Cardiac muscle cell (in vitro differentiated cells and primary cell): ENCODE measurements around the gene FNBP1L. TPM values are rescaled to one million over a fixed set of nuclear protein-coding genes. Genes with fewer than 3 reads are reported as not detected.

Source experiments
- DNase-seq, 2 donors: peaks; one replicate each; pipeline versions ENCODE4 v3.0.0 to v3.0.0-alpha.2; 2010 to 2017; ENCODE audit warnings: low read depth in 1 of 2, low spot score in 1 of 2
- H3K27ac ChIP-seq: fragments of 200-600 bp; sonication (generic); 2 replicates; pipeline ENCODE4 v1.5.1; 2016
- H3K27me3 ChIP-seq: fragments of 200-600 bp; sonication (generic); 2 replicates; pipeline ENCODE4 v1.6.0; 2016; ENCODE audit warnings: control low read depth
- H3K36me3 ChIP-seq: fragments of 200-600 bp; sonication (generic); 2 replicates; pipeline ENCODE4 v1.5.1; 2016; ENCODE audit warnings: control low read depth
- H3K4me1 ChIP-seq: fragments of 200-600 bp; sonication (generic); 2 replicates; pipeline ENCODE4 v1.8.1; 2017; ENCODE audit warnings: low read depth, mild to moderate bottlenecking, mixed run types
- H3K4me3 ChIP-seq: fragments of 200-600 bp; sonication (generic); 2 replicates; pipeline ENCODE4 v1.5.1; 2016; ENCODE audit warnings: mild to moderate bottlenecking
- H3K9me3 ChIP-seq: fragments of 200-600 bp; sonication (generic); 2 replicates; pipeline ENCODE4 v1.5.1; 2017; ENCODE audit warnings: low read depth, mild to moderate bottlenecking, control low read depth
- polyA plus RNA-seq: library from polyadenylated mRNA; unstranded; fragments of >200 nt; fragmentation: Nextera tagmentation; extraction: Ambion mirVana; gene quantifications from 2 replicates; pipeline ENCODE4 v1.2.1, GENCODE V29; 2016
- total RNA-seq: library from RNA; depleted of rRNA; stranded (reverse); fragments of >200 nt; gene quantifications from 2 replicates; pipeline ENCODE4 v1.2.3, GENCODE V29; 2016
- TF ChIP-seq, protein P1 (sequence below): IDR thresholded peaks from 2 replicates; pipeline ENCODE4 v1.5.1; 2012; ENCODE audit warnings: low read depth, mild to moderate bottlenecking, low read length

FNBP1L gene
- total and polyA plus RNA-seq, 2 experiments from 2014 or later = 12.3 to 13.8 TPM

DNA sequence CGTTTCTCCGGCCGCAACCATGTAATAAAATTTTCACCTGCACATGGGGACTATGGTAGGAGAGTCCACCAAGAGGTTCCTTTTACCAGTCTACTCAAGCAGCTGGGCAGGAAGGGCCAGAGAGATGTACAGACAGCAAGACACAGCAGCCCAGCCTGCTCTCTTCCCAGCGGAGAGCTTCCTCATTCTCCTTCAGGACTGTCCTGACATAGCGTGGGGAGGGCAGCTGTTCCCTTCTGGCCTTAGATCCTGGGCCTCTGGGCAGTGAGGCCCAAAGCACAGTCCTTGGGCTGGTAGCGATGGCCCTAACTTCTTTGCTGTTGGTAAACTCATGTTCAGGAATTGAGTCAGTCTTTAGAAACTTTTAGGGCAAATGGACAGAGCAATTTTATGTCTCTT lies 144.6 kb downstream of the FNBP1L start:
- DNase-seq = no peak
- TF ChIP-seq, protein P1, sequence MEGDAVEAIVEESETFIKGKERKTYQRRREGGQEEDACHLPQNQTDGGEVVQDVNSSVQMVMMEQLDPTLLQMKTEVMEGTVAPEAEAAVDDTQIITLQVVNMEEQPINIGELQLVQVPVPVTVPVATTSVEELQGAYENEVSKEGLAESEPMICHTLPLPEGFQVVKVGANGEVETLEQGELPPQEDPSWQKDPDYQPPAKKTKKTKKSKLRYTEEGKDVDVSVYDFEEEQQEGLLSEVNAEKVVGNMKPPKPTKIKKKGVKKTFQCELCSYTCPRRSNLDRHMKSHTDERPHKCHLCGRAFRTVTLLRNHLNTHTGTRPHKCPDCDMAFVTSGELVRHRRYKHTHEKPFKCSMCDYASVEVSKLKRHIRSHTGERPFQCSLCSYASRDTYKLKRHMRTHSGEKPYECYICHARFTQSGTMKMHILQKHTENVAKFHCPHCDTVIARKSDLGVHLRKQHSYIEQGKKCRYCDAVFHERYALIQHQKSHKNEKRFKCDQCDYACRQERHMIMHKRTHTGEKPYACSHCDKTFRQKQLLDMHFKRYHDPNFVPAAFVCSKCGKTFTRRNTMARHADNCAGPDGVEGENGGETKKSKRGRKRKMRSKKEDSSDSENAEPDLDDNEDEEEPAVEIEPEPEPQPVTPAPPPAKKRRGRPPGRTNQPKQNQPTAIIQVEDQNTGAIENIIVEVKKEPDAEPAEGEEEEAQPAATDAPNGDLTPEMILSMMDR = no peak
- no peak overlapping the region for H3K4me3 ChIP-seq
- H3K36me3 ChIP-seq = no peaks in the 10 kb centered on the region
- H3K4me1 ChIP-seq = no peaks in the 10 kb centered on the region
- peaks cover 84% of the 10 kb centered on the region for H3K27me3 ChIP-seq
- H3K9me3 ChIP-seq = no peaks in the 10 kb centered on the region
- H3K27ac ChIP-seq = no peak overlapping the region

- H3K9me3 ChIP-seq = no peaks in the 10 kb centered on the region
- no peaks in the 10 kb centered on the region for H3K4me1 ChIP-seq
- TF ChIP-seq, protein P1 = no peak
- no peak for DNase-seq
- no peak overlapping the region for H3K27ac ChIP-seq
- peaks cover 84% of the 10 kb centered on the region for H3K27me3 ChIP-seq
- no peak overlapping the region for H3K4me3 ChIP-seq
- H3K36me3 ChIP-seq = no peaks in the 10 kb centered on the region
These were observed 146.1 kb downstream of the FNBP1L start for GRCh38 chr1:93593854-93594602.

- Histone ChIP-seq H3K27me3 (peaks cover 84% of the 10 kb centered on the region), H3K36me3 (no peaks in the 10 kb centered on the region), H3K4me1 (no peaks in the 10 kb centered on the region), H3K4me3 (no peak overlapping the region), H3K9me3 (no peaks in the 10 kb centered on the region), H3K27ac (no peak overlapping the region)
- DNase-seq = no peak
- TF ChIP-seq, protein P1 = no peak
These were observed 146.6 kb downstream of the FNBP1L start for GRCh38 chr1:93594603-93594880.

DNA sequence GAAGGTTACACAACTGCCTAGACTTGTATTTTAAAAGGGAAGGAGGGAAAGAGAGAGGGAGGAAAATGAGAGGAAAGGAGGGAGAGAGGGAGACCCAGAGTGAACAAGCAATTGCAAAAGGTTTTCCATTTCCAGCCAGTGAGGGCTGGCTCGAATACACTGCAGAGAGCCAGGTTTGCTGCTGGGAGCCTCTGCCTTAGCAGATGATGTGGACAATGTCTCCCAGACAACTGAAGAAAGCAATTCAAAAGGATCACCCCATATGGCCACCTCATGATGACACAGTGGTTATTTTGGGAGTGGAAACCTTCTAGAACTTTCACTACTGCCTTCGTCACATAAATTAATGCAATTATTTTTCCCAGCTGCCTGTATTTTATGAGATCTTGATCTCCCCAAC lies 147.3 kb downstream of the FNBP1L start:
- H3K4me1 ChIP-seq = no peaks in the 10 kb centered on the region
- no peaks in the 10 kb centered on the region for H3K36me3 ChIP-seq
- TF ChIP-seq, protein P1 = no peak
- H3K9me3 ChIP-seq = no peaks in the 10 kb centered on the region
- H3K4me3 ChIP-seq = no peak overlapping the region
- H3K27me3 ChIP-seq = peaks cover 84% of the 10 kb centered on the region
- no peak overlapping the region for H3K27ac ChIP-seq
- peak in 1 of 2 donors; percentile 20 for DNase-seq

GRCh38 chr1:93595743-93596142 lies 147.8 kb downstream of the FNBP1L start:
- TF ChIP-seq, protein P1 = no peak
- DNase-seq = peak in 1 of 2 donors; percentile 41
- Histone ChIP-seq H3K27me3 (peaks cover 84% of the 10 kb centered on the region), H3K4me3 (no peak overlapping the region), H3K9me3 (no peaks in the 10 kb centered on the region), H3K36me3 (no peaks in the 10 kb centered on the region), H3K4me1 (no peaks in the 10 kb centered on the region), H3K27ac (no peak overlapping the region)
